PFSK-1 (cell line): ENCODE measurements around the gene ELL2.

Source experiments
- POLR2AphosphoS5 ChIP-seq: IDR thresholded peaks from 2 replicates; pipeline ENCODE4 v1.6.1; 2012; ENCODE audit warnings: low read depth, mild to moderate bottlenecking, control low read depth, low read length, moderate library complexity
- REST ChIP-seq, 2 experiments: IDR thresholded peaks; 2 replicates each; pipeline versions ENCODE4 v1.6.1 to v1.8.0; 2011 to 2012; ENCODE audit warnings: low read depth in 2 of 2, low read length in 2 of 2, control low read depth in 1 of 2, inconsistent platforms in 1 of 2, mild to moderate bottlenecking in 1 of 2, moderate library complexity in 1 of 2; ENCODE audit not compliant: insufficient read depth in 1 of 2
- SIN3A ChIP-seq: IDR thresholded peaks from 2 replicates; pipeline ENCODE4 v1.6.1; 2012; ENCODE audit warnings: mild to moderate bottlenecking, low read length, moderate library complexity, borderline replicate concordance; ENCODE audit not compliant: insufficient read depth
- TAF1 ChIP-seq: IDR thresholded peaks from 2 replicates; pipeline ENCODE4 v1.6.1; 2012; ENCODE audit warnings: low read length, control low read depth, borderline replicate concordance; ENCODE audit not compliant: insufficient read depth

GRCh38 chr5:95920822-95921221 is 40.8 kb downstream of the ELL2 start:
- TF ChIP-seq TAF1 (no peak), POLR2AphosphoS5 (no peak), SIN3A (no peak), REST (IDR thresholded peaks at IDR 0.05; ENCODE audit: insufficient read depth in 1 of 2, low read depth in 2 of 2, low read length in 2 of 2) (no peak)
